ENCODE data around the gene ACMSD. TPM values are rescaled to one million over a fixed set of nuclear protein-coding genes. Genes with fewer than 3 reads are reported as not detected.

The ACMSD gene
- not detected in 5 replicates for total RNA-seq (2022; extraction: Qiagen RNA extraction; ENCODE audit: low read depth)

DNA sequence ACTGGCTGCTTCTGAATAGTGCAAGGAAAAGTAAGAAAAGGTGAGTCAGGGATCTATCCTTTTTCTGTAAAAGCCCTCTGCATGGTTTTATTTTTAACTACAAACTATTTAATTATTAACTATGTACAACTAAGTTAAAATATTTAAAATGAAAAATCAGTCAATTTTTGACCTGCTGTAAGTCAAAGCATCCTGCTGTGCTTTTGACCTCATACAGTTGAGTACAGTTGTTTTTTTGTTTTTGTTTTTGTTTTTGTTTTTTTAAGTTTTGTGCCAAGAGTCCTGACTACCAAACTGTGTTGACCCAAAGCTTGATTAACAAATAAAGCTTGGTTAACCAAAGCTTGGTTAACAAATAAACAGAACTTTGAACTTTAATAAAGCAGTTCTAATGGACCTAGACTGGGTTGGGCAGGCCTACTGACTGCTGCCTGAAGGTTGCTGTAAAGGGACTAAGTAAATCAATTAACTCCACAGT, at the start of gene ACMSD:
ACMSD (plus strand) TSS at position 474 of the 478 bp plus-strand sequence. CDS start 67 bp downstream, outside the sequence.

DNA sequence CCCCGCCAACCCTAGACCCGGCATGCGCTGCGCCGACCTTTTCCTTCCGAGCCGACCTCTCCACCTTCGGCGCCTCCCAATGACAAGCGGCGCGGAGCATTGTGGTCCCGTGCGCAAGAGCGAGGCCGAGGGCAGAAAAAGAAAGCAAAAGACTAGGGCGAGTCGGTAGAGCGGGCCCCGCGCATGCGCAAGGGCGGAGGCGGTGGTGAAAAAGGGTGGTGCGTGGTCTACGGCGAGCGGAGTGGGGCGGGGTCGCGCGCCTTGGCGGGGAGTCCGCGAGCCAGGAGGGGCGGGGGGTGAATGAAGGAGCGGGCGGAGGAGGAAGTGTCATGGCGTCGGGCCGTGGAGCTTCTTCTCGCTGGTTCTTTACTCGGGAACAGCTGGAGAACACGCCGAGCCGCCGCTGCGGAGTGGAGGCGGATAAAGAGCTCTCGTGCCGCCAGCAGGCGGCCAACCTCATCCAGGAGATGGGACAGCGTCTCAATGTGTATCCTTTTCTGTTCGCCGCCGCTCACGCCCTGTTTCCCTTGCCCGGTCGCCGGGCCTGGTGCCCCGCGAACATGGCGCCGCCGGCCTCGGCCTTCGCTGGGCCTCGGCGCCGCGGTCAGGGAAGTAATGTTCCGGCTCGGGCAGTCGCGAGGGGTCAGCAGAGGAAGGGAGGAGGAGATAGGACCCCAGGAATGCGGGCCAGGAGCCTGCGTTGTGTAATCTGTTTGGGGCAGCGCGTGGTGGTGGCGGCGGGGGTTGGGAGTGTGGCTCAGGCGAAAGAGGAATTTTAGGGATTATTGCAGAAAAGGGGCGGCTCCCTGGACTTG, 80.3 kb downstream of the ACMSD start, which contains the start of gene CCNT2:
CCNT2 (plus strand) TSS at position 297 of the 815 bp plus-strand sequence; CDS start at position 330, 33 bp downstream.

Other genes with a start within 250 kb of the ACMSD start
- 0.07 TPM in 2 of 5 replicates, not detected in the others for gene TMEM163, start 119.6 kb upstream of the ACMSD start, total RNA-seq (2022; extraction: Qiagen RNA extraction; ENCODE audit: low read depth)
- gene CCNT2, start 80.2 kb downstream of the ACMSD start, total RNA-seq (2022; extraction: Qiagen RNA extraction; ENCODE audit: low read depth) = 7.2 to 11.3 TPM (median 9.8 TPM) in 5 replicates
- not detected in 5 replicates for gene MAP3K19, start 208.8 kb downstream of the ACMSD start, total RNA-seq (2022; extraction: Qiagen RNA extraction; ENCODE audit: low read depth)
- gene RAB3GAP1, start 213.7 kb downstream of the ACMSD start, total RNA-seq (2022; extraction: Qiagen RNA extraction; ENCODE audit: low read depth) = 23.4 to 39.4 TPM (median 27.1 TPM) in 5 replicates